OCI-LY3 (cell line): ENCODE measurements around the gene CCDC69.
"Not testable (repeated sequence)": the region's sequence is repeated elsewhere in the genome, so short reads cannot be mapped to it uniquely, and the experiment has no call there.

Experiments
- H2AFZ ChIP-seq: fragments of 200-600, 300-600 bp; shearing (Covaris generic); 2 replicates; pipeline ENCODE4 v1.6.0; 2014; ENCODE audit warnings: antibody characterized with exemption, low read depth, low read length
- H3K27ac ChIP-seq: fragments of 200-600, 300-600 bp; sonication (generic); 2 replicates; pipeline ENCODE4 v1.5.1; 2014; ENCODE audit warnings: mild to moderate bottlenecking, low read length, moderate library complexity, mixed read lengths
- H3K27me3 ChIP-seq: fragments of 200-600, 300-600 bp; sonication (generic); 2 replicates; pipeline ENCODE4 v1.6.1; 2014; ENCODE audit warnings: low read depth, low read length, mixed read lengths
- H3K36me3 ChIP-seq: fragments of 200-600, 300-600 bp; sonication (generic); replicated peaks from 2 replicates; pipeline ENCODE3; 2014; ENCODE audit warnings: low read depth, low read length, mixed read lengths
- H3K4me1 ChIP-seq: fragments of 300-600, 200-600 bp; sonication (generic); 2 replicates; pipeline ENCODE4 v1.6.1; 2014; ENCODE audit warnings: low read length, mixed read lengths
- H3K4me2 ChIP-seq: fragments of 200-600, 300-600 bp; sonication (generic); 2 replicates; pipeline ENCODE4 v1.6.1; 2014; ENCODE audit warnings: low read length, mixed read lengths
- H3K4me3 ChIP-seq: fragments of 300-600, 200-600 bp; sonication (generic); 2 replicates; pipeline ENCODE4 v1.5.1; 2014; ENCODE audit warnings: antibody characterized with exemption, mild to moderate bottlenecking, low read length, moderate library complexity
- H3K79me2 ChIP-seq: fragments of 300-600, 200-600 bp; shearing (Covaris generic); 2 replicates; pipeline ENCODE4 v1.6.1; 2014; ENCODE audit warnings: mild to moderate bottlenecking, low read length, mixed read lengths
- H3K9ac ChIP-seq: fragments of 300-600, 200-600 bp; shearing (Covaris generic); 2 replicates; pipeline ENCODE4 v1.6.0; 2014; ENCODE audit warnings: mild to moderate bottlenecking, low read length, moderate library complexity
- H3K9me3 ChIP-seq: fragments of 200-600, 300-600 bp; shearing (Covaris generic); 2 replicates; pipeline ENCODE4 v1.6.1; 2014; ENCODE audit warnings: low read length, mixed read lengths; ENCODE audit not compliant: insufficient read depth
- H4K20me1 ChIP-seq: fragments of 200-600, 300-600 bp; sonication (generic); 2 replicates; pipeline ENCODE4 v1.6.1; 2016; ENCODE audit warnings: low read length, mixed read lengths; ENCODE audit not compliant: insufficient read depth
- CTCF ChIP-seq: fragments of 200-600, 300-600 bp; sonication (generic); IDR thresholded peaks from 2 replicates; pipeline ENCODE4 v1.5.1; 2014; ENCODE audit warnings: antibody characterized with exemption, low read length, low read depth
- EZH2phosphoT487 ChIP-seq: fragments of 200-600 bp; shearing (Covaris generic); IDR thresholded peaks from 2 replicates; pipeline ENCODE4 v1.6.1; 2018; ENCODE audit warnings: antibody characterized with exemption, mixed run types, low read depth

Gene CCDC69

DNA sequence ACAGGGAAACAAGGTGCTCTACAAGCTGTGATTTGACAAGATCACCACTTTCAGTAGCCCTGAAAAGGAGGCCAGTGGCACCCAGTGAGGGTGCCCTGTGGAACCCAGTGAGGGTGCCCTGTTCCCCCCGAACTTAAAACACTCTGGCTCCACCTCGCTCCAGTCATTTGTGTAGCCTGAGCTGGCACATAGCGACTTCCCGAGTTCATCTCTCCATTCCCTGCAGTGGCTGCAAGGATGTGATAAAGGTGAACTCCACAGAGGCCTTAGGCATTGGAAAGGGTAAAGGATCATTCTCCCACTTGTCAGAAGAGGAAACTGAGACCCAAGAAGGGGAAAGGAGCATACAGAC lies 44.4 kb downstream of the CCDC69 start:
- H3K4me3 ChIP-seq: no peak overlapping the region
- no peak overlapping the region for H3K9ac ChIP-seq
- H3K27me3 ChIP-seq: no peaks in the 10 kb centered on the region
- H3K9me3 ChIP-seq: no peaks in the 10 kb centered on the region
- no peak overlapping the region for H2AFZ ChIP-seq
- TF ChIP-seq CTCF (no peak), EZH2phosphoT487 (no peak)
- H3K4me2 ChIP-seq: no peak overlapping the region
- no peaks in the 10 kb centered on the region for H3K79me2 ChIP-seq
- no peak overlapping the region for H3K27ac ChIP-seq
- peaks cover 17% of the 10 kb centered on the region for H3K4me1 ChIP-seq
- H4K20me1 ChIP-seq: no peaks in the 10 kb centered on the region
- H3K36me3 ChIP-seq: peaks cover 10% of the 10 kb centered on the region

DNA sequence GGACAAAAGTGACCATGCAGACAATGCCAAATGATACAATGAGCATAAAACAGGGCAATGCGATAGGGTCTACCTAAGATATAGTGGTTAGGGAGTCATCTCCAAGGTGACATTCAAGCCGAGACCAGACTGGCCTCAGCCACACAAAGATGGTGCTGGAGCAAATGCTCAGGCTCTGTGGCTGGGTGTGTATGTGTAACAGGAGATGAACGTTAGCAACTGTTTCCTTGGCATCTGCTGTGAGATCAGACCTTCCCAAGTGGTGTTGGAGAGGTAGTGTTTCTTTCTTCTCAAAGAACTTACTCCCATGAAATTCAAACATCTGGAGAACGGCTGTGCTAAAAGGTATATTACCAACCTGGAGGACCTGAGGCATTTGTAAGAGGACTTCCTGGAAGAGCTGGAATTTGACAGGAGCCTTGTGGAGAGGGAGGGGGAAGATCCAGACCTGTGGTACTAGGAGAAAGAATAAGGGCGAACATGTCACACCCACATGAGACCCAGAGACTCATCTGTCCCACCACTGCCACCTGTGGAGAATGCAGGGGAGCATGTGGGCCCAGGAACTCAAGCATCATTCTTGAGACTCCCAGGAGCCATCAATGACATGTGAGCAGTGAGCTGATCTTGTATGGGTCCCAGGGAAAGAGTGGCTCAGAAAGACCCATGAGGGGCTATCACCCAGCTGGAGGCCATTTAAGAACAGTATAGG lies 45.0 kb downstream of the CCDC69 start:
- H3K9me3 ChIP-seq: no peaks in the 10 kb centered on the region
- H3K27ac ChIP-seq: peak overlapping the region; percentile 1
- H3K27me3 ChIP-seq: no peaks in the 10 kb centered on the region
- H3K79me2 ChIP-seq: no peaks in the 10 kb centered on the region
- no peak overlapping the region for H2AFZ ChIP-seq
- no peak for TF ChIP-seq CTCF
- no peak for TF ChIP-seq EZH2phosphoT487
- H4K20me1 ChIP-seq: no peaks in the 10 kb centered on the region
- no peak overlapping the region for H3K9ac ChIP-seq
- peaks cover 17% of the 10 kb centered on the region for H3K4me1 ChIP-seq
- no peak overlapping the region for H3K4me3 ChIP-seq
- peak overlapping the region; percentile 40 for H3K4me2 ChIP-seq
- H3K36me3 ChIP-seq: peaks cover 6% of the 10 kb centered on the region

DNA sequence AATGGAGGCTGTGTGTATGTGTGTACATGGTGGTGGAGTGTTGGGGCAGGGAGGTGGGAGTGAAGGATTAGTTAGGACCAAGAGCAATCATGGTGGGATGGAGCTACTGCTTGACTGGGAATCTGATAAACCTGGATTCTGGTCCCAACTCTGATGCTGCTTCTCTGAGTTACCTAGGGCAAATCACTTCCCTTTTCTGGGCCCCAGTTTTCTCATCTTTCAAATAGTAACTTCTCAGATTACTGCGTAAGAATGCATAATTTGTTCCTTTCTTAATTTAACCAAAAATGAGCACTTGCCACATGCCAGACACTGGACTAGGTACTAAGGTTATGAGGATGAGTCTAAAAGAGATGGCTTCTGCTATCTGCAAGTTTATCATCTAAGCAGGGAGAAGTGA lies 45.5 kb downstream of the CCDC69 start:
- Histone ChIP-seq H3K9ac (no peak overlapping the region), H3K27me3 (no peaks in the 10 kb centered on the region), H3K4me3 (no peak overlapping the region), H2AFZ (no peak overlapping the region), H4K20me1 (no peaks in the 10 kb centered on the region), H3K79me2 (no peaks in the 10 kb centered on the region), H3K9me3 (no peaks in the 10 kb centered on the region), H3K4me1 (peaks cover 17% of the 10 kb centered on the region), H3K36me3 (peaks cover 6% of the 10 kb centered on the region), H3K4me2 (peak overlapping the region; percentile 40), H3K27ac (peak overlapping the region; percentile 1)
- no peak for TF ChIP-seq CTCF
- no peak for TF ChIP-seq EZH2phosphoT487

GRCh38 chr5:151176268-151176667 lies 47.6 kb downstream of the CCDC69 start:
- not testable (repeated sequence) for H3K27ac ChIP-seq, H3K9me3 ChIP-seq, H3K79me2 ChIP-seq, H2AFZ ChIP-seq, H3K4me2 ChIP-seq, H3K27me3 ChIP-seq, H4K20me1 ChIP-seq, H3K36me3 ChIP-seq, H3K9ac ChIP-seq, H3K4me3 ChIP-seq
- H3K4me1 ChIP-seq: peaks cover 17% of the 10 kb centered on the region
